ENCODE results near the gene C7orf57.

Gene C7orf57

DNA sequence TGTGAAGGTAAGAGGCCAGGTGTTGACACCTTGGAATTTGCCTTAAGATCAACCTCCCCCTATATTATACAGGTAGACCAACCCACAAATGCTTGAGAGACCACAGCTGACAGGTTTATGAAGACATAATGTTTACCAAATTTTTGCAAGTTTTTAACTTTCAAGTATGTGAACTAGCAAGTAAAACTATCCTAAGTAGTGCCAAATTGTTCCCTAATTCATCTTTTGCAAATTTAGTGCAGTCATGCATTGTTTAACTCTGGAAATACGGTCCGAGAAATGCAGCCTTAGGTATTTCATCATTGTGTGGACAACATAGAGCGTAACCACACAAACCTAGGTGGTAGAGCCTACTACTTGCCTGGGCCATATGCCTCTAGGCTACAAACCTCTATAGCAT, 64.4 kb downstream of the C7orf57 start:
- TF ChIP-seq, protein P1, sequence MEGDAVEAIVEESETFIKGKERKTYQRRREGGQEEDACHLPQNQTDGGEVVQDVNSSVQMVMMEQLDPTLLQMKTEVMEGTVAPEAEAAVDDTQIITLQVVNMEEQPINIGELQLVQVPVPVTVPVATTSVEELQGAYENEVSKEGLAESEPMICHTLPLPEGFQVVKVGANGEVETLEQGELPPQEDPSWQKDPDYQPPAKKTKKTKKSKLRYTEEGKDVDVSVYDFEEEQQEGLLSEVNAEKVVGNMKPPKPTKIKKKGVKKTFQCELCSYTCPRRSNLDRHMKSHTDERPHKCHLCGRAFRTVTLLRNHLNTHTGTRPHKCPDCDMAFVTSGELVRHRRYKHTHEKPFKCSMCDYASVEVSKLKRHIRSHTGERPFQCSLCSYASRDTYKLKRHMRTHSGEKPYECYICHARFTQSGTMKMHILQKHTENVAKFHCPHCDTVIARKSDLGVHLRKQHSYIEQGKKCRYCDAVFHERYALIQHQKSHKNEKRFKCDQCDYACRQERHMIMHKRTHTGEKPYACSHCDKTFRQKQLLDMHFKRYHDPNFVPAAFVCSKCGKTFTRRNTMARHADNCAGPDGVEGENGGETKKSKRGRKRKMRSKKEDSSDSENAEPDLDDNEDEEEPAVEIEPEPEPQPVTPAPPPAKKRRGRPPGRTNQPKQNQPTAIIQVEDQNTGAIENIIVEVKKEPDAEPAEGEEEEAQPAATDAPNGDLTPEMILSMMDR (IDR thresholded peaks at IDR 0.05; ENCODE audit: insufficient read depth, missing control alignments) = no peak
- no peak for FAIRE-seq
- DNase-seq (ENCODE audit: insufficient read length, low spot score) = no peak

DNA sequence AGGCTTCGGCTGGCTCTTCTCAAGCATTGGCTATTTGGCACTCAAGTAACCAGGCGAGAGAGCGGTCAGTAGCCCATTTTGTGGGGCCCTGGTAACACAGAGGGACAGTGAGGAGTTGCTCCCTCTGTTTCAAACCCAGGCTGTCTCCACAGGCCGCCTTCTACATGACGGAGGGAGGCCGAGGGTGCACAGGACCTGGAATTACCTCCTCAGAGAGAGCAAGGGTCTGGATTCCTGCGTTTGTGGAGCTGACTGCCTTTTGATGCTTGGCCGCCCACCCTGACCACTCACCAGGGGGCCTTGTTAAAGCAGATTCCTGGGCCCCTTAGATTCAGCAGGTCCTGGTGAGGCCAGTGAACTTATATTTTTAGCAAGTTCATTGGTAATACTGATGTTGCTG, 66.0 kb downstream of the C7orf57 start:
- FAIRE-seq = no peak
- TF ChIP-seq, protein P1 (IDR thresholded peaks at IDR 0.05; ENCODE audit: insufficient read depth, missing control alignments) = no peak

DNA sequence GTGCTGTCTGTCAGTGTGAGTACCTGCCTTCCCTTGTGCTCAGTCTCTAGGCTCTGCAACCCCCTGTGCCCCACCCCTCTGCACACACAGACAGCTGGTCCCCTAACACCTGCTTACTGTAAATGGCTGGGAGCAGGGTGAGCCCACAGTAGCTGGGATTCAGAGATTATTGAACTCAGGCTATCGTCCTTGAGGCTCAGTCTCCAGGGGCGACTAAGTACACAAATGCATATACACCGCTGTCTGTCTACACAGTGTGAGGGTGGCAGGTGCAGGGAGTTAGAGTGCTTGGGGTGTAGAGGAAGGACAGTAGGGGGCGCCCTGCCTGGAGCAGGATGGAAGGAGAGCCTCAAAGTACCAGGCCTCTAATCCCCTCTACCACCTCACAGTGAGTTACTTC, 66.6 kb downstream of the C7orf57 start:
- TF ChIP-seq, protein P1 (IDR thresholded peaks at IDR 0.05; ENCODE audit: insufficient read depth, missing control alignments) = no peak
- DNase-seq (ENCODE audit: insufficient read length, low spot score) = peak; percentile 33
- no peak for FAIRE-seq

More for the DNA sequence above, 66.0 kb downstream of the C7orf57 start:
- DNase-seq (ENCODE audit: insufficient read length, low spot score) = no peak

DNA sequence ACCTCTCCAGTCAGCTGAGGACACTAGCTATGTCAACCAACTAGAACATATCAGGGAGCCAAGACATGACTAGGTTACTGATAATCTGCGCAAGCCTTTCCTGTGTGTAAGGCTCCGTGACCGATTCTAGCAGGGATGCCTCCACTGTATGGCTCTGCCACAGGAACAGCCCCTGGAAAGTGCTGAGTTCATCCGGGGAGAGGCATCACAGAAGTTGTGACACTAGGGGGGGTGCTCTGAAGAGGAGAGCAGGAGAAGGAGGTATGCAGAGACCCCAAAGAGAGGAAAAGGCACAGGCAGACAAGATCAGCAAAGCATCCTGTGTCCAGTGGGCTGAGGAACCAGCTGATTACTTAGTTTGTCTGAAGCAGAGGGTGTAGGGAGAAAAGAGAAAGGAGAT, 67.2 kb downstream of the C7orf57 start:
- TF ChIP-seq, protein P1 (IDR thresholded peaks at IDR 0.05; ENCODE audit: insufficient read depth, missing control alignments) = no peak
- no peak for FAIRE-seq
- DNase-seq (ENCODE audit: insufficient read length, low spot score) = no peak

DNA sequence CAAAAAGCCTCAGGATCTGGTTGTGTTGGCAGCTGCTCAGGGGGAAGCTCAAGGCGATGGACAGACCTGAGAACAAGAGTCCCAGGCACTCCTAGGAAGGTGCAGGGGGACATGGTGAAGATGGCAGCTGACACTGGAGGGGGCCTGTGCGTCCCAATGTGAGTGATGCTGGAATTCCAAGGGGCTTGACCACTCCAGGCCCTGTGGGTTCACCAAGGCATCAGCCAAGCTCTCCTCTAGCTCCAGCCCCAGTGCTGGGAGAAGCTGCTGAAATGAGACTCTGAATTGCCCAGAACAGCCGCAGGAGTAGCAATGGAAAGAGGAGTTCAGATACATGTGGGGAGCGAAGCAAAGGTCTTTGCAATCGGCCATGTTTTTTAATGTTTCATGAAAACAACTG, 69.7 kb downstream of the C7orf57 start:
- no peak for DNase-seq (ENCODE audit: insufficient read length, low spot score)
- TF ChIP-seq, protein P1 (IDR thresholded peaks at IDR 0.05; ENCODE audit: insufficient read depth, missing control alignments) = no peak
- FAIRE-seq = no peak

DNA sequence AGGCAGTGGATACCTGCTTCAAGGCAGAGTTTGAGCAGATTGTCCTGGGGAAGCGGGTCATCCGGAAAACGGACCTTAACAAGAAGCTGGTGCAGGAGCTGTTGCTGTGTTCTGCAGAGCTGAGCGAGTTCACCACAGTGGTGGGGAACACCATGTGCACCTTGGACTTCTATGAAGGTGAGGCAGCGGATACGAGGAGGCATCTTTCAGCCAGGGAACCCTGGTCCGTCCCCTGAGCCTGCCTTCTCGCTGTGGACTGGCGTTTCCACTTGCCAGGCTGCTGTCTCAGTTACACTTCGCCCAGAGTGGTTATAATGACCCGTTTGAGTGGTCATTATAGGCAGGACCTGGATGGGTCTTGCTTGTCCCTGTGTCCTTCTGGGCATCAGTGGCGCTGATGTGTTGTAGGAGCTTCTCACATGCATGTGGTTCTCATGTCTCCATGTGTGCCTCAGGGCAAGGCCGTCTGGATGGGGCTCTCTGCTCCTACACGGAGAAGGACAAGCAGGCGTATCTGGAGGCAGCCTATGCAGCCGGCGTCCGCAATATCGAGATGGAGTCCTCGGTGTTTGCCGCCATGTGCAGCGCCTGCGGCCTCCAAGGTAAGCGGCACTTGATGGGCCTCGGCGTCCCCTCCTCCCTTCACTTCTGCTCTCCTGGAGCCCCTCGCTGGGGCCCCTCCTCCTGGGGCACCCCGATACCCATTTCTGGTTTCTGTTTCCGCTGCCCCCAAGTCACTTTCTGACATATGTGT, 71.7 kb downstream of the C7orf57 start:
- no peak for FAIRE-seq
- TF ChIP-seq, protein P1 (IDR thresholded peaks at IDR 0.05; ENCODE audit: insufficient read depth, missing control alignments) = no peak
- no peak for DNase-seq (ENCODE audit: insufficient read length, low spot score)

DNA sequence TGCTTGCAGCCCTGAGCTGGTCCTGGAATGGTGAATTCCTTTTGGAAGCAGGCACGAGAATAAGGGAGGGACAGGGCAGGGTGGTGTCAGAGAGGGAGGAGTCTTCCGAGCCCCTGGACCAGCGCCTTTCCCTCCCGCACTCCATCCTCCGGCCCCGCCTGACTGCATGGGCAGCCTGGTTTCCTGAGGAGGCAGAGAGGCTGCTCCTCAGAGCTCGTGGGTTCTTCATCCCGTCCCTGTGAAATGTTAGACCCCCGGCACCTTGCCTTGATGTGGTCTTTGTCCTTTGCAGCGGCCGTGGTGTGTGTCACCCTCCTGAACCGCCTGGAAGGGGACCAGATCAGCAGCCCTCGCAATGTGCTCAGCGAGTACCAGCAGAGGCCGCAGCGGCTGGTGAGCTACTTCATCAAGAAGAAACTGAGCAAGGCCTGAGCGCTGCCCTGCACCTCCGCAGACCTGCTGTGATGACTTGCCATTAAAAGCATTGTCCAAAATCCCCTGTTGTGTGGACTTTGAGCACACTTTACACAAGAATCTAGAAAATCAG, 72.7 kb downstream of the C7orf57 start:
- TF ChIP-seq, protein P1 (IDR thresholded peaks at IDR 0.05; ENCODE audit: insufficient read depth, missing control alignments) = no peak
- no peak for FAIRE-seq

More for the DNA sequence above, 72.7 kb downstream of the C7orf57 start:
- DNase-seq (ENCODE audit: insufficient read length, low spot score) = no peak
